ENCODE results near the gene DYRK1B.

The DYRK1B gene

DNA sequence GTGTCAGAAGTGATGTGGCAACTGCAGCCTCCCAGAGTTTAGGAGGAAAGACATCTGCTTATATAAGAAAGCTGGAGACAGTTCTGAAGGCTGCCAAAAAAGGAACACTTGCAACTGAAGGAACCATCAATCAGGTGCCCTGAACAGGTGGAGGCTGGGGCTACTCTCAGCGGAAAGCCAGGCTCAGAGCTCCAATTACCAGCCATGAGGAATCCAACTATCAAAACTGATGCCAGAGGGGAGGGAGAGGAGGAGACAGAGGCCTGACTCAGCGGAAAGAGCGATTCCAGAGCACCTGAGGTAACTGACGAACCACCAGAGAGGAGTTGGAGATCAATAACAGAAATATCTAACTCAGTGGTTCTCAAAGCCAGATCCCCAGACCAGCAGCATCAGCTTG is 31.0 kb downstream of the DYRK1B start:
- H3K27ac ChIP-seq: no peak overlapping the region
- intact Hi-C loops (cut with DNase I; ENCODE audit: low total_unique reads): no loop called here

DNA sequence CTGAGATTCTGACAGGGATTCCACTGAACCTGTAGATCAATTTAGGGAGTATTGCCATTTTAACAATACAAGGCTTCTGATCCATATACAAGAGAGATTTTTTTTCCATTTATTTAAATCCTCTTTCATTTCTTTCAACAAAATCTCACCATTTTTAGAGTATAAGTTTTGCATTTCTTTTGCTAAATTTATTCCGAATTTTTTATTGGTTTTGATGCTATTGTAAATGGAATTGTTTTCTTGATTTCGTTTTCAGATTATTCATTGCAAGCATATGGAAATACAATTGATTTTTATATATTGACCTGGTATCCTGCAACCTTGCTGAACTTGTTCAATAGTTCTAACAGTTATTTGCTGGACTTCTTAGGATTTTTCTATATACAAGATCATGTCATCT is 36.9 kb downstream of the DYRK1B start:
- no peak for DNase-seq
- Histone ChIP-seq H3K4me3 (no peak overlapping the region), H3K9me3 (no peaks in the 10 kb centered on the region), H3K4me1 (no peaks in the 10 kb centered on the region), H3K36me3 (no peaks in the 10 kb centered on the region), H3K27ac (no peak overlapping the region), H3K27me3 (peaks cover 0 to 4% of the 10 kb centered on the region in 2 donors)
- TF ChIP-seq, protein P1, sequence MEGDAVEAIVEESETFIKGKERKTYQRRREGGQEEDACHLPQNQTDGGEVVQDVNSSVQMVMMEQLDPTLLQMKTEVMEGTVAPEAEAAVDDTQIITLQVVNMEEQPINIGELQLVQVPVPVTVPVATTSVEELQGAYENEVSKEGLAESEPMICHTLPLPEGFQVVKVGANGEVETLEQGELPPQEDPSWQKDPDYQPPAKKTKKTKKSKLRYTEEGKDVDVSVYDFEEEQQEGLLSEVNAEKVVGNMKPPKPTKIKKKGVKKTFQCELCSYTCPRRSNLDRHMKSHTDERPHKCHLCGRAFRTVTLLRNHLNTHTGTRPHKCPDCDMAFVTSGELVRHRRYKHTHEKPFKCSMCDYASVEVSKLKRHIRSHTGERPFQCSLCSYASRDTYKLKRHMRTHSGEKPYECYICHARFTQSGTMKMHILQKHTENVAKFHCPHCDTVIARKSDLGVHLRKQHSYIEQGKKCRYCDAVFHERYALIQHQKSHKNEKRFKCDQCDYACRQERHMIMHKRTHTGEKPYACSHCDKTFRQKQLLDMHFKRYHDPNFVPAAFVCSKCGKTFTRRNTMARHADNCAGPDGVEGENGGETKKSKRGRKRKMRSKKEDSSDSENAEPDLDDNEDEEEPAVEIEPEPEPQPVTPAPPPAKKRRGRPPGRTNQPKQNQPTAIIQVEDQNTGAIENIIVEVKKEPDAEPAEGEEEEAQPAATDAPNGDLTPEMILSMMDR (IDR thresholded peaks at IDR 0.05): no peak
- intact Hi-C loops (cut with DNase I; ENCODE audit: low total_unique reads): loop anchor here (10.0 kb wide), 1 partner anchor 178 kb away; the partner anchor contains the start of gene PSMC4

More for the DNA sequence above, 31.0 kb downstream of the DYRK1B start:
- Histone ChIP-seq H3K4me3 (no peak overlapping the region), H3K27me3 (peaks cover 0 to 15% of the 10 kb centered on the region in 2 donors), H3K4me1 (no peaks in the 10 kb centered on the region), H3K36me3 (no peaks in the 10 kb centered on the region), H3K9me3 (no peaks in the 10 kb centered on the region)
- TF ChIP-seq, protein P1 (IDR thresholded peaks at IDR 0.05): no peak
- no peak for DNase-seq

DNA sequence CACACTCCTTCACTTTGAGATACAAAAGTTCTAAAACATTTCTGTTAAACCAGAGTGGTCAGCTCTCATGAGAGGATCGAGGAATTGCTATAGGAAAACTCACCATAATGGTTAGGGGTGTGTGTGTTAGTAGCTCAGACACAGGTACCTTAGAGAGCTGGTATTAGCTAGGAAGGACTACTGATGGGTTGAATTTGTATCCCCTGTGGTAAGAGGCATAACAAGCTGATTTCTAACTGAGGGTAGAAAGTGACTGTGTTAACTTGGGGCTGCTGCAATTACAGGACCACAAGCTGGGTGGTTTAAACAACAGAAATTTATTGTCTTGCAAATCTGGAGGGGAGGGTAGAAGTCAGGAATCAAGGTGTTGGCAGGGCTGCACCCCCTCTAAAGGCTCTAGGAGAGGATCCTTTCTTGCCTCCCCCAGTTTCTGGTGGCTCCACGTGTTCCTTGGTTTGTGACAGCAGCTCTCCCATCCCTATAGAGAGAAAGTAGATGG is 37.9 kb downstream of the DYRK1B start:
- intact Hi-C loops (cut with DNase I; ENCODE audit: low total_unique reads): loop anchor here (10.0 kb wide), 1 partner anchor 179 kb away; the partner anchor contains the start of gene PSMC4
- TF ChIP-seq, protein P1 (IDR thresholded peaks at IDR 0.05): no peak

DNA sequence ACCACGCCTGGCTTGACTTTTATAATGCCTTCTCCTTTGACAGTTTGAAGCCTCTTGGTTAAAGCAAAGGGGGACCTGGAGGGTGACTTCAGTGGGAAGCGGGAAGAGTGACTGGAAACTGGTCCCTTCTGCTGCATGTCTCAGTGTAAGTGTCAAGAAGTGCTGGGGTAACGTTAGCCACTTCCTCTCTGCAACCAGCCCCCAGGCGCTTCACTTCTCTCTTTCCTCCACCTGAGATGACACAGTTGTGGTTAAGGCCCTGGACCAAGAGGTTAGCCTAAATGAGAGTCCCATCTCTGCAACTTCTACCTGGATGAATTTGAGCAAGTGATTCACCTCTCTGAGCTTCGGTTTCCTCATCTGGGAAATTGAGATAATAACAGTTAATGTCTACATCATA is 39.0 kb downstream of the DYRK1B start:
- intact Hi-C loops (cut with DNase I; ENCODE audit: low total_unique reads): loop anchor here (10.0 kb wide), 1 partner anchor 180 kb away; the partner anchor contains the start of gene PSMC4
- H3K4me1 ChIP-seq: no peaks in the 10 kb centered on the region
- TF ChIP-seq, protein P1 (IDR thresholded peaks at IDR 0.05): no peak
- H3K27ac ChIP-seq: no peak overlapping the region
- no peaks in the 10 kb centered on the region for H3K9me3 ChIP-seq
- H3K27me3 ChIP-seq: peaks cover 0 to 2% of the 10 kb centered on the region in 2 donors
- no peak for DNase-seq
- H3K36me3 ChIP-seq: no peaks in the 10 kb centered on the region
- no peak overlapping the region for H3K4me3 ChIP-seq

More for the DNA sequence above, 37.9 kb downstream of the DYRK1B start:
- H3K27me3 ChIP-seq: peaks cover 0 to 2% of the 10 kb centered on the region in 2 donors
- H3K36me3 ChIP-seq: no peaks in the 10 kb centered on the region
- DNase-seq: no peak
- H3K9me3 ChIP-seq: no peaks in the 10 kb centered on the region
- no peaks in the 10 kb centered on the region for H3K4me1 ChIP-seq
- H3K4me3 ChIP-seq: no peak overlapping the region
- no peak overlapping the region for H3K27ac ChIP-seq

DNA sequence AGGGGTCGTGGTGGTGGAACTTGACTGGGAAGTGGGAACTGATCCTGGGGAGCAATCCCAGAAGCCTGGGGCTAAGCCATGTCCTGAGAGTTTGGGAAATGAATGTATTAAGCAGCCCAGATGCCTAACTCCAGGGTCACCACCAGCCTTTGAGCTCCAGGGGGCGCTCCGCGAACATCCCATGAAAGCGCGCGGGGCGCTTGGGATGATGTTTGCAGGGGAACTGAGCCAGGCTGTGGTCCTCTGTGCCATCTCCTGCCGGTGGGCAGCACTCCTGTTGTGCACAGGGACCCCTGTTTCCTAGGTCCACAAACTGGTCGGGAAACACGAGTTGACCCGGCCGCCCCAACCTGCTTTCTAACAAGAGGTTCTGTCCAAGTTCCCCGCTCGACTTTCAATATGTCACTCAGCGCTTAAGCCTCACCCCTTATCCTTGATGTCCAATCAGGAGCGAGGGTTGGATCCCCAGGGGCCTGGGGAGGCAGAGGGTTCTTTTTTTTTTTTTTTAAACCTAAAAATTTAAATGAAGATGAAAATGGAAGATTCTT is 40.9 kb downstream of the DYRK1B start:
- TF ChIP-seq, protein P1 (IDR thresholded peaks at IDR 0.05): peak; percentile 84 to 85
- peaks cover 0 to 6% (median 0%) of the 10 kb centered on the region in 3 donors for H3K9me3 ChIP-seq
- H3K27me3 ChIP-seq: peaks cover 0 to 2% of the 10 kb centered on the region in 2 donors
- intact Hi-C loops (cut with DNase I; ENCODE audit: low total_unique reads): loop anchor here (5.0 to 10.0 kb wide), 3 partner anchors 49 to 429 kb away; partner anchors contain the start of gene PSMC4
- DNase-seq: peak; percentile 79 to 82
- H3K36me3 ChIP-seq: no peaks in the 10 kb centered on the region
- no peak overlapping the region for H3K27ac ChIP-seq
- peak overlapping the region; percentile 44 to 45 for H3K4me3 ChIP-seq
- H3K4me1 ChIP-seq: no peaks in the 10 kb centered on the region
